CD4-positive, alpha-beta T cell treated with Interleukin-6 at 100 ng/mL for 8 hours (primary cell): ENCODE results near the gene ANKRD11.

ENCODE experiments used
- DNase-seq: peaks from one replicate; pipeline ENCODE4 v3.0.0-alpha.2; 2020; ENCODE audit warnings: mixed read lengths, low spot score

ANKRD11 gene

GRCh38 chr16:89232107-89232506 is 258.3 kb downstream of the ANKRD11 start:
- DNase-seq, result no peak

- DNase-seq, result no peak
Measured at GRCh38 chr16:89230255-89230654, 260.1 kb downstream of the ANKRD11 start.

GRCh38 chr16:89224665-89225064 is 265.7 kb downstream of the ANKRD11 start:
- DNase-seq, result no peak

GRCh38 chr16:89222931-89223330 is 267.4 kb downstream of the ANKRD11 start:
- DNase-seq, result no peak

- no peak for DNase-seq
Measured at GRCh38 chr16:89221604-89222003, 268.8 kb downstream of the ANKRD11 start.

- DNase-seq, result no peak
Measured at GRCh38 chr16:89219365-89219764, 271.0 kb downstream of the ANKRD11 start.
